A549 (cell line): ENCODE results near the gene COX5B.

ENCODE experiments used
- CEBPB ChIP-seq, 2 experiments: fragments of >200 bp in 1 of 2; sonication (Bioruptor Twin) in 1 of 2; formaldehyde crosslinking in 1 of 2; IDR thresholded peaks; 2 replicates each; pipeline ENCODE4 v1.6.1; 2012 to 2016
- POLR2A ChIP-seq: IDR thresholded peaks from 2 replicates; pipeline ENCODE4 v1.6.1; 2012; ENCODE audit warnings: mild to moderate bottlenecking, low read length
- TF ChIP-seq, protein P1 (sequence below): IDR thresholded peaks from 2 replicates; pipeline ENCODE4 v1.6.1; 2012

GRCh38 chr2:97673915-97674283 lies 28.0 kb downstream of the COX5B start:
- TF ChIP-seq, protein P1, sequence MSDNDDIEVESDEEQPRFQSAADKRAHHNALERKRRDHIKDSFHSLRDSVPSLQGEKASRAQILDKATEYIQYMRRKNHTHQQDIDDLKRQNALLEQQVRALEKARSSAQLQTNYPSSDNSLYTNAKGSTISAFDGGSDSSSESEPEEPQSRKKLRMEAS, result no peak
- TF ChIP-seq POLR2A (no peak), CEBPB (IDR thresholded peaks at IDR 0.05) (no peak)
